NB4 (cell line): Measurements from ENCODE around the gene DOCK2.
A peak's percentile ranks its signal among the peaks of the same experiment; 100 is the strongest.

Experiments used
- DNase-seq: peaks from one replicate; pipeline ENCODE4 v3.0.0; 2010; ENCODE audit warnings: low read depth
- H3K4me3 ChIP-seq: one replicate; pipeline ENCODE4 v1.5.1; 2011; ENCODE audit warnings: mild to moderate bottlenecking, low read depth, low read length, moderate library complexity
- CTCF ChIP-seq: IDR thresholded peaks from one replicate; pipeline ENCODE4 v1.5.1; 2012; ENCODE audit warnings: low read depth, low read length
- MAX ChIP-seq: IDR thresholded peaks from 2 replicates; pipeline ENCODE4 v1.6.1; 2011; ENCODE audit warnings: low read depth, low read length
- MYC ChIP-seq: IDR thresholded peaks from 2 replicates; pipeline ENCODE4 v1.6.1; 2011; ENCODE audit warnings: low read depth, low read length
- POLR2A ChIP-seq: IDR thresholded peaks from 2 replicates; pipeline ENCODE4 v1.6.1; 2011; ENCODE audit warnings: mild to moderate bottlenecking; ENCODE audit not compliant: insufficient read length; ENCODE audit errors: extremely low read depth

The DOCK2 gene

DNA sequence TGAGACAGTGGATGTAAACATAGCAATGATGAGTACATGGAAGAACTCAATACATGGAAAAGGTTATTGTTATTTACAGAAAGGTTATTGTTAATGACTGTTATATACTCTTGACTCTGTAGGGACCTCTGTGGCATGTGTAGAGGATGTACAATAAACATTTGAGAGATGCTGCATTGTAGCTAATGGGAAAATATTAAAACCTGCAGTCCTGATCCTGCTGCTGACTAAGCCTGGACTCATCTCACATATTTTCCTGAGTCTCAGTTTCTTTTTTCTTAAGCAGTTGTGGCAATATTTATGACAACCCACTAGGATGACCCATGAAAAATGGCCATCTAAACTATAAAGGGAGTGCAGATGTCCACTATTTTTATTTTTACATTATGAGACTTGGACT lies 75.4 kb downstream of the DOCK2 start:
- no peak for DNase-seq
- H3K4me3 ChIP-seq = no peak overlapping the region
- TF ChIP-seq CTCF = no peak
- TF ChIP-seq MYC = no peak
- TF ChIP-seq POLR2A = no peak
- TF ChIP-seq MAX = no peak

- H3K4me3 ChIP-seq = no peak overlapping the region
- TF ChIP-seq MYC = 0 out of 2 replicates have a peak, but pooled peaks have one; percentile 9
- peak; percentile 14; the same call in 1 of the 2 replicates for TF ChIP-seq MAX
- no peak for TF ChIP-seq CTCF
- TF ChIP-seq POLR2A = no peak
- peak; percentile 12 for DNase-seq
These were observed 79.2 kb downstream of the DOCK2 start for GRCh38 chr5:169716287-169716686.

GRCh38 chr5:169717288-169717687 lies 80.2 kb downstream of the DOCK2 start:
- peak; percentile 85 for DNase-seq
- H3K4me3 ChIP-seq = no peak overlapping the region
- TF ChIP-seq CTCF (no peak), MYC (peak; percentile 85), POLR2A (no peak), MAX (peak; percentile 76)

GRCh38 chr5:169719360-169720314 lies 82.6 kb downstream of the DOCK2 start:
- TF ChIP-seq POLR2A (no peak), MYC (no peak), MAX (no peak), CTCF (no peak)
- H3K4me3 ChIP-seq = no peak overlapping the region
- DNase-seq = no peak

DNA sequence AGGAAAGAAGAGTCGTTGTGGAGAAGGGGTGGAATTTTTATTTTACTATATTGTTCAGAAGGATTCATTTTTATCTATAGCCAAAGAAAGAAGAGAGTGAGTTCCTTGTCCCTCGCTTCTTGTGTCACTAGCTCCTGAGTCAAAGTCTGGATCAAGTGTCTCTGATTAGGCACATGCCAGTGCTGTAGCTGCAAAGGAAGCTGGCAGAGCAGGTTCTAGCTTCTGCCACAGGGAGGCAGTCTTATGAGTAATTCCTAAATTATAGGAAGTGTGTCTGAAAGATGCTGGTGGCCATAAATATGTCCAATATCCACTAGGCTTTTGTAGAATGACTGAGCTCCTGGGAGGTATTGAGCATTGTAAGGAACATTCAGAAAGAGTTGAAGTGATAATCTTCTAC lies 84.7 kb downstream of the DOCK2 start:
- TF ChIP-seq CTCF = peak; percentile 18
- no peak for TF ChIP-seq POLR2A
- TF ChIP-seq MAX = no peak
- no peak for TF ChIP-seq MYC
- no peak overlapping the region for H3K4me3 ChIP-seq
- DNase-seq = peak; percentile 21
